Keratinocyte (primary cell): ENCODE measurements around the gene PVALB. TPM values are rescaled to one million over a fixed set of nuclear protein-coding genes. Genes with fewer than 3 reads are reported as not detected.

Experiments used
- DNase-seq: peaks from one replicate; pipeline ENCODE4 v3.0.0-alpha.2; 2011; ENCODE audit warnings: low read depth, missing footprints, low spot score
- FAIRE-seq: peaks from 2 replicates; lab custom pipeline; 2011; peaks lifted over from hg19 to GRCh38; lab: Jason Lieb, UNC
- H2AFZ ChIP-seq: 2 replicates; pipeline ENCODE4 v1.6.0; 2012; ENCODE audit warnings: low read length, control low read depth, inconsistent platforms; ENCODE audit not compliant: control insufficient read depth
- H3K27ac ChIP-seq: 2 replicates; pipeline ENCODE4 v1.5.1; 2011; ENCODE audit warnings: low read length; ENCODE audit not compliant: control insufficient read depth, insufficient read depth
- H3K27me3 ChIP-seq: 3 replicates; pipeline ENCODE4 v1.6.0; 2011; ENCODE audit warnings: low read length; ENCODE audit not compliant: control insufficient read depth, insufficient read depth; ENCODE audit errors: extremely low read depth
- H3K36me3 ChIP-seq, 2 experiments: 2 replicates in 1 of 2; 3 replicates in 1 of 2; pipeline ENCODE4 v1.5.1; 2011; ENCODE audit warnings: low read length in 2 of 2, mild to moderate bottlenecking in 1 of 2; ENCODE audit not compliant: control insufficient read depth in 2 of 2, insufficient read depth in 2 of 2; ENCODE audit errors: extremely low read depth in 1 of 2
- H3K4me1 ChIP-seq: 3 replicates; pipeline ENCODE4 v1.5.1; 2011; ENCODE audit warnings: low read length; ENCODE audit not compliant: control insufficient read depth, insufficient read depth; ENCODE audit errors: extremely low read depth
- H3K4me2 ChIP-seq: 3 replicates; pipeline ENCODE4 v1.6.0; 2011; ENCODE audit warnings: low read depth, low read length; ENCODE audit not compliant: control insufficient read depth, insufficient read depth; ENCODE audit errors: extremely low read depth
- H3K4me3 ChIP-seq, 3 experiments: fragments of 200-600 bp in 1 of 3; sonication (generic) in 1 of 3; 2 replicates in 2 of 3; 3 replicates in 1 of 3; pipeline ENCODE4 v1.5.1; 2011 to 2016; ENCODE audit warnings: low read length in 3 of 3, mild to moderate bottlenecking in 3 of 3, control low read depth in 2 of 3, inconsistent platforms in 1 of 3, low read depth in 1 of 3, mixed read lengths in 1 of 3, mixed run types in 1 of 3, moderate library complexity in 1 of 3; ENCODE audit not compliant: control insufficient read depth in 2 of 3, insufficient read depth in 2 of 3; ENCODE audit errors: extremely low read depth in 1 of 3
- H3K79me2 ChIP-seq: 2 replicates; pipeline ENCODE4 v1.6.0; 2012; ENCODE audit warnings: low read length; ENCODE audit not compliant: control insufficient read depth, insufficient read depth
- H3K9ac ChIP-seq: 3 replicates; pipeline ENCODE4 v1.6.0; 2011; ENCODE audit warnings: low read length; ENCODE audit not compliant: control insufficient read depth, insufficient read depth; ENCODE audit errors: extremely low read depth
- H3K9me1 ChIP-seq: 3 replicates; pipeline ENCODE4 v1.6.0; 2011; ENCODE audit warnings: low read length; ENCODE audit not compliant: control insufficient read depth, insufficient read depth; ENCODE audit errors: extremely low read depth
- H3K9me3 ChIP-seq: 2 replicates; pipeline ENCODE4 v1.5.1; 2012; ENCODE audit warnings: low read depth, low read length; ENCODE audit not compliant: control insufficient read depth
- H4K20me1 ChIP-seq: 3 replicates; pipeline ENCODE4 v1.6.0; 2011; ENCODE audit warnings: low read length; ENCODE audit not compliant: control insufficient read depth, insufficient read depth; ENCODE audit errors: extremely low read depth
- CTCF ChIP-seq, 3 experiments: IDR thresholded peaks in 1 of 3; conservative IDR thresholded peaks in 1 of 3; optimal IDR thresholded peaks in 1 of 3; 2 replicates in 2 of 3; 3 replicates in 1 of 3; pipeline versions ENCODE3 to v1.5.1; 2011; ENCODE audit warnings: low read length in 3 of 3, mild to moderate bottlenecking in 3 of 3, moderate library complexity in 2 of 3, control low read depth in 1 of 3, inconsistent platforms in 1 of 3; ENCODE audit not compliant: insufficient read depth in 2 of 3; ENCODE audit errors: extremely low read depth in 1 of 3
- EZH2 ChIP-seq: IDR thresholded peaks from one replicate; pipeline ENCODE4 v1.6.1; 2012; ENCODE audit warnings: inconsistent platforms, mild to moderate bottlenecking, low read length, moderate library complexity
- dilution Hi-C: fragments of 300-500 bp; cut with MboI; formaldehyde crosslinking; loops from one replicate; pipeline ENCODE4 v1.7.0; 2020; ENCODE audit warnings: low sequenced_read_pairs; ENCODE audit not compliant: extremely low pct_ligation_motif_present
- polyA plus RNA-seq, 5 experiments: library from polyadenylated mRNA; depleted of rRNA in 3 of 5; stranded (reverse) in 3 of 5; stranded (forward) in 1 of 5; unstranded in 1 of 5; fragments of >200 nt; gene quantifications; 1 replicate in 1 of 5; 2 replicates in 3 of 5; 3 replicates in 1 of 5; pipeline versions ENCODE4 v1.2.1 to v1.2.3, GENCODE V29; 2011 to 2012; ENCODE audit warnings: missing spikeins in 2 of 5, low read depth in 1 of 5, low replicate concordance in 1 of 5

Gene PVALB
- polyA plus RNA-seq, 1 donor (not counting 4 experiments of a cell fraction or from before 2014, with no cell fraction given) = not detected

GRCh38 chr22:36809351-36809750 lies 7.5 kb downstream of the PVALB start:
- H3K4me3 ChIP-seq = no peak overlapping the region
- peaks cover 18% of the 10 kb centered on the region for H3K27me3 ChIP-seq
- H3K79me2 ChIP-seq = no peaks in the 10 kb centered on the region
- H3K36me3 ChIP-seq = no peaks in the 10 kb centered on the region
- TF ChIP-seq CTCF (optimal IDR thresholded peaks at IDR 0.05 in 1 of 3, IDR thresholded peaks at IDR 0.05 in 1 of 3, conservative IDR thresholded peaks at IDR 0.05 in 1 of 3; ENCODE audit: extremely low read depth in 1 of 3, insufficient read depth in 2 of 3, low read length in 3 of 3) = no peak
- H3K27ac ChIP-seq = no peak overlapping the region
- H3K4me1 ChIP-seq = no peaks in the 10 kb centered on the region
- H4K20me1 ChIP-seq = no peaks in the 10 kb centered on the region
- no peak for DNase-seq
- no peak overlapping the region for H2AFZ ChIP-seq
- FAIRE-seq = no peak
- no peaks in the 10 kb centered on the region for H3K9me1 ChIP-seq
- no peak overlapping the region for H3K4me2 ChIP-seq
- H3K9me3 ChIP-seq = no peaks in the 10 kb centered on the region
- H3K9ac ChIP-seq = no peak overlapping the region
- dilution Hi-C loops = no loop called here

GRCh38 chr22:36808721-36809344 lies 8.0 kb downstream of the PVALB start:
- no peaks in the 10 kb centered on the region for H3K9me1 ChIP-seq
- dilution Hi-C loops = no loop called here
- peaks cover 14% of the 10 kb centered on the region for H3K27me3 ChIP-seq
- H3K36me3 ChIP-seq = no peaks in the 10 kb centered on the region
- FAIRE-seq (no peak), DNase-seq (no peak)
- no peak overlapping the region for H3K27ac ChIP-seq
- H3K4me1 ChIP-seq = no peaks in the 10 kb centered on the region
- H3K4me2 ChIP-seq = no peak overlapping the region
- H2AFZ ChIP-seq = no peak overlapping the region
- H3K4me3 ChIP-seq = no peak overlapping the region
- H4K20me1 ChIP-seq = no peaks in the 10 kb centered on the region
- H3K9me3 ChIP-seq = no peaks in the 10 kb centered on the region
- H3K79me2 ChIP-seq = no peaks in the 10 kb centered on the region
- TF ChIP-seq EZH2 = no peak
- no peak for TF ChIP-seq CTCF (optimal IDR thresholded peaks at IDR 0.05 in 1 of 3, IDR thresholded peaks at IDR 0.05 in 1 of 3, conservative IDR thresholded peaks at IDR 0.05 in 1 of 3; ENCODE audit: extremely low read depth in 1 of 3, insufficient read depth in 2 of 3, low read length in 3 of 3)
- no peak overlapping the region for H3K9ac ChIP-seq
